Fibroblast of lung (primary cell): Measurements from ENCODE around the gene MAB21L3. TPM values are rescaled to one million over a fixed set of nuclear protein-coding genes. Genes with fewer than 3 reads are reported as not detected.

ENCODE experiments used
- DNase-seq, 2 donors: peaks; one replicate each; pipeline versions ENCODE4 v3.0.0 to v3.0.0-alpha.2; 2010; ENCODE audit warnings: low read depth in 2 of 2
- H2AFZ ChIP-seq: 2 replicates; pipeline ENCODE4 v1.5.1; 2012; ENCODE audit warnings: low read length, control low read depth, inconsistent platforms
- H3K27ac ChIP-seq: 2 replicates; pipeline ENCODE4 v1.5.1; 2011; ENCODE audit warnings: low read length, control low read depth; ENCODE audit not compliant: insufficient read depth
- H3K27me3 ChIP-seq: 2 replicates; pipeline ENCODE4 v1.5.1; 2011; ENCODE audit warnings: mild to moderate bottlenecking, low read length; ENCODE audit not compliant: control insufficient read depth, insufficient read depth
- H3K36me3 ChIP-seq: 2 replicates; pipeline ENCODE4 v1.5.1; 2011; ENCODE audit warnings: low read length; ENCODE audit not compliant: control insufficient read depth, insufficient read depth
- H3K4me1 ChIP-seq: 2 replicates; pipeline ENCODE4 v1.5.1; 2011; ENCODE audit warnings: low read length; ENCODE audit not compliant: control insufficient read depth, insufficient read depth; ENCODE audit errors: extremely low read depth
- H3K4me2 ChIP-seq: 2 replicates; pipeline ENCODE4 v1.5.1; 2011; ENCODE audit warnings: low read length, control low read depth; ENCODE audit not compliant: insufficient read depth; ENCODE audit errors: extremely low read depth
- H3K4me3 ChIP-seq, 4 experiments: fragments of 200-600 bp in 1 of 4; sonication (generic) in 1 of 4; replicated peaks in 1 of 4; 2 replicates each; pipeline ENCODE4 v1.5.1; 2011 to 2016; ENCODE audit warnings: low read length in 4 of 4, low read depth in 3 of 4, mild to moderate bottlenecking in 3 of 4, control low read depth in 2 of 4, inconsistent platforms in 1 of 4, mixed read lengths in 1 of 4; ENCODE audit not compliant: insufficient read depth in 1 of 4; ENCODE audit errors: control extremely low read depth in 1 of 4
- H3K79me2 ChIP-seq: 2 replicates; pipeline ENCODE4 v1.5.1; 2012; ENCODE audit warnings: mild to moderate bottlenecking, low read length, inconsistent platforms; ENCODE audit not compliant: control insufficient read depth, insufficient read depth
- H3K9ac ChIP-seq: 2 replicates; pipeline ENCODE4 v1.5.1; 2011; ENCODE audit warnings: mild to moderate bottlenecking, low read length, control low read depth; ENCODE audit not compliant: insufficient read depth
- H3K9me3 ChIP-seq: 2 replicates; pipeline ENCODE4 v1.5.1; 2012; ENCODE audit warnings: low read depth, low read length; ENCODE audit not compliant: control insufficient read depth, insufficient read depth
- H4K20me1 ChIP-seq: 2 replicates; pipeline ENCODE4 v1.5.1; 2011; ENCODE audit warnings: low read length; ENCODE audit not compliant: control insufficient read depth, insufficient read depth; ENCODE audit errors: extremely low read depth
- CTCF ChIP-seq, 2 donors: IDR thresholded peaks in 1 of 2; conservative IDR thresholded peaks in 1 of 2; 1 replicate in 1 of 2; 2 replicates in 1 of 2; pipeline ENCODE4 v1.5.1; 2011 to 2012; ENCODE audit warnings: low read length in 2 of 2, control low read depth in 1 of 2, inconsistent platforms in 1 of 2, low read depth in 1 of 2, mild to moderate bottlenecking in 1 of 2
- EZH2 ChIP-seq: IDR thresholded peaks from 2 replicates; pipeline ENCODE4 v1.5.1; 2012; ENCODE audit warnings: low read length, control low read depth, mild to moderate bottlenecking; ENCODE audit errors: missing control alignments
- polyA plus RNA-seq, 2 donors: library from polyadenylated mRNA; depleted of rRNA in 1 of 2; stranded (reverse) in 1 of 2; unstranded in 1 of 2; fragments of >200 nt; gene quantifications; 2 replicates each; pipeline ENCODE4 v1.2.1, GENCODE V29; 2011 to 2012; ENCODE audit warnings: missing spikeins in 1 of 2
- total RNA-seq: library from RNA; depleted of rRNA; stranded (reverse); fragments of >200 nt; gene quantifications from 2 replicates; pipeline ENCODE4 v1.2.1, GENCODE V29; 2014

MAB21L3 gene
- total and polyA plus RNA-seq, 2 donors (not counting 1 experiment from before 2014, with no cell fraction given), result 0.18 to 0.66 TPM

- Histone ChIP-seq H3K27me3 (peaks cover 5% of the 10 kb centered on the region), H2AFZ (no peak overlapping the region), H3K79me2 (no peaks in the 10 kb centered on the region), H3K36me3 (no peaks in the 10 kb centered on the region), H3K4me1 (no peaks in the 10 kb centered on the region), H3K9me3 (no peaks in the 10 kb centered on the region), H3K27ac (no peak overlapping the region), H4K20me1 (no peaks in the 10 kb centered on the region), H3K4me3 (no peak overlapping the region), H3K9ac (no peak overlapping the region), H3K4me2 (no peak overlapping the region)
- TF ChIP-seq CTCF (conservative IDR thresholded peaks at IDR 0.05 in 1 of 2, IDR thresholded peaks at IDR 0.05 in 1 of 2; ENCODE audit: low read depth in 1 of 2, low read length in 2 of 2), result no peak
- no peak for TF ChIP-seq EZH2
- no peak for DNase-seq
Measured at GRCh38 chr1:116179964-116180363, 68.8 kb downstream of the MAB21L3 start.

- Histone ChIP-seq H4K20me1 (no peaks in the 10 kb centered on the region), H3K27me3 (no peaks in the 10 kb centered on the region), H3K36me3 (no peaks in the 10 kb centered on the region), H3K4me1 (no peaks in the 10 kb centered on the region), H3K4me3 (no peak overlapping the region), H3K4me2 (no peak overlapping the region), H3K27ac (no peak overlapping the region), H2AFZ (no peak overlapping the region), H3K9ac (no peak overlapping the region), H3K9me3 (no peaks in the 10 kb centered on the region), H3K79me2 (no peaks in the 10 kb centered on the region)
- TF ChIP-seq EZH2 (no peak), CTCF (conservative IDR thresholded peaks at IDR 0.05 in 1 of 2, IDR thresholded peaks at IDR 0.05 in 1 of 2; ENCODE audit: low read depth in 1 of 2, low read length in 2 of 2) (no peak)
- no peak for DNase-seq
Measured at GRCh38 chr1:116182019-116182714, 71.0 kb downstream of the MAB21L3 start.

Other genes with a start within 250 kb of the MAB21L3 start
- gene SLC22A15, start 134.9 kb upstream of the MAB21L3 start, total RNA-seq, result 11.3 and 21.0 TPM in 2 replicates
- gene SLC22A15, start 134.9 kb upstream of the MAB21L3 start, polyA plus RNA-seq, result 3.1 and 4.9 TPM in 2 replicates